HCT116 (cell line): Measurements from ENCODE around the gene STKLD1. TPM values are rescaled to one million over a fixed set of nuclear protein-coding genes. Genes with fewer than 3 reads are reported as not detected.

Source experiments
- ATAC-seq: fragments of 200-7000 bp; cut with Tn5 transposase; 2 replicates; pipeline ENCODE4 v1.9.1; 2020; ENCODE audit warnings: mild to moderate bottlenecking, moderate library complexity
- BruUV-seq: library from RNA; stranded (reverse); fragments of 400-500 nt; replicated peaks from 2 replicates; lab custom pipeline; 2021; lab: Mats Ljungman, UMichigan
- CTCF ChIA-PET: fragments of 300-600 bp; sonication (Branson Sonifier 250); formaldehyde crosslinking; loops from one replicate; lab custom pipeline; 2021; ENCODE audit warnings: antibody characterized with exemption; lab: Charles Lee
- POLR2A ChIA-PET: fragments of 300-600, 350-600 bp; sonication (Branson Sonifier 250); formaldehyde crosslinking; loops from one replicate; lab custom pipeline; 2021; ENCODE audit warnings: antibody characterized with exemption; lab: Charles Lee
- RAD21 ChIA-PET, 2 experiments: fragments of 300-600 bp; sonication (Branson Sonifier 250); formaldehyde crosslinking; loops; one replicate each; lab custom pipeline; 2023; ENCODE audit warnings: low total read pairs in 2 of 2; ENCODE audit not compliant: uncharacterized antibody in 2 of 2, unreplicated experiment in 2 of 2, low non-redundant PET in 1 of 2; lab: Charles Lee
- DNase-seq: peaks from one replicate; pipeline ENCODE4 v3.0.0-alpha.2; 2010; ENCODE audit warnings: low read depth, low spot score
- H2AFZ ChIP-seq: fragments of 200-600 bp; shearing (Covaris generic), sonication (generic); 2 replicates; pipeline ENCODE4 v1.6.1; 2017; ENCODE audit warnings: low read depth, mixed run types, mixed read lengths, antibody characterized with exemption, low read length; ENCODE audit not compliant: poor library complexity, severe bottlenecking
- H3K27ac ChIP-seq: 2 replicates; pipeline ENCODE4 v1.5.1; 2012; ENCODE audit warnings: low read depth, low read length
- H3K27me3 ChIP-seq: fragments of 200-600 bp; sonication (generic); 2 replicates; pipeline ENCODE4 v1.6.1; 2016; ENCODE audit warnings: mixed run types, low read length, mixed read lengths; ENCODE audit not compliant: insufficient read depth
- H3K36me3 ChIP-seq, 2 experiments: fragments of 200-500 bp in 1 of 2; fragments of 200-600 bp in 1 of 2; sonication (Bioruptor generic) in 1 of 2; sonication (generic) in 1 of 2; 2 replicates each; pipeline versions ENCODE4 v1.5.1 to v1.6.1; 2014 to 2016; ENCODE audit warnings: low read length in 2 of 2, inconsistent platforms in 1 of 2, mixed read lengths in 1 of 2, mixed run types in 1 of 2; ENCODE audit not compliant: insufficient read depth in 2 of 2, control insufficient read depth in 1 of 2
- H3K4me1 ChIP-seq, 2 experiments: fragments of 200-600 bp in 1 of 2; sonication (generic) in 1 of 2; 2 replicates each; pipeline versions ENCODE4 v1.5.1 to v1.6.1; 2012 to 2017; ENCODE audit warnings: low read length in 2 of 2, inconsistent platforms in 1 of 2, mild to moderate bottlenecking in 1 of 2, mixed read lengths in 1 of 2, mixed run types in 1 of 2, moderate library complexity in 1 of 2; ENCODE audit not compliant: insufficient read depth in 2 of 2, control insufficient read depth in 1 of 2
- H3K4me2 ChIP-seq: fragments of 200-600 bp; sonication (generic); 2 replicates; pipeline ENCODE4 v1.6.1; 2017; ENCODE audit warnings: mixed run types, low read length, mixed read lengths
- H3K4me3 ChIP-seq, 2 experiments: fragments of 200-600 bp in 1 of 2; sonication (generic) in 1 of 2; replicated peaks in 1 of 2; 2 replicates each; pipeline ENCODE4 v1.5.1; 2011 to 2016; ENCODE audit warnings: low read length in 2 of 2, control low read depth in 1 of 2, low read depth in 1 of 2, mild to moderate bottlenecking in 1 of 2, mixed read lengths in 1 of 2, mixed run types in 1 of 2
- H3K79me2 ChIP-seq: fragments of 200-600 bp; sonication (generic); 2 replicates; pipeline ENCODE4 v1.6.1; 2017; ENCODE audit warnings: mild to moderate bottlenecking, mixed run types, low read length, moderate library complexity, mixed read lengths; ENCODE audit not compliant: insufficient read depth
- H3K9ac ChIP-seq: fragments of 200-600 bp; sonication (generic); 2 replicates; pipeline ENCODE4 v1.6.1; 2016; ENCODE audit warnings: low read length, mixed read lengths
- H3K9me2 ChIP-seq: fragments of 200-600 bp; sonication (generic), shearing (Covaris generic); 2 replicates; pipeline ENCODE4 v1.6.1; 2017; ENCODE audit warnings: mixed run types, mild to moderate bottlenecking, moderate library complexity; ENCODE audit not compliant: insufficient read depth
- H3K9me3 ChIP-seq, 2 experiments: fragments of 200-500 bp in 1 of 2; fragments of 200-600 bp in 1 of 2; sonication (Bioruptor generic) in 1 of 2; sonication (generic) in 1 of 2; 2 replicates each; pipeline ENCODE4 v1.6.1; 2014 to 2017; ENCODE audit warnings: low read length in 2 of 2, mixed read lengths in 2 of 2, inconsistent platforms in 1 of 2, low read depth in 1 of 2, mild to moderate bottlenecking in 1 of 2, mixed run types in 1 of 2, moderate library complexity in 1 of 2; ENCODE audit not compliant: control insufficient read depth in 1 of 2, insufficient read depth in 1 of 2
- H4K20me1 ChIP-seq: fragments of 200-600 bp; sonication (generic), shearing (Covaris generic); 2 replicates; pipeline ENCODE4 v1.6.1; 2017; ENCODE audit warnings: mixed run types, mild to moderate bottlenecking, moderate library complexity; ENCODE audit not compliant: insufficient read depth
- CBX3 ChIP-seq: IDR thresholded peaks from 2 replicates; pipeline ENCODE4 v1.6.1; 2012; ENCODE audit warnings: low read depth
- ELF1 ChIP-seq: IDR thresholded peaks from 2 replicates; pipeline ENCODE4 v1.6.1; 2012; ENCODE audit warnings: low read depth, borderline replicate concordance
- EZH2phosphoT487 ChIP-seq: fragments of 200-600 bp; IDR thresholded peaks from 2 replicates; pipeline ENCODE4 v1.6.1; 2018; ENCODE audit warnings: antibody characterized with exemption, borderline replicate concordance
- JUND ChIP-seq: IDR thresholded peaks from 2 replicates; pipeline ENCODE4 v1.6.1; 2012
- MAX ChIP-seq: IDR thresholded peaks from 2 replicates; pipeline ENCODE4 v1.6.1; 2012
- POLR2A ChIP-seq: IDR thresholded peaks from 2 replicates; pipeline ENCODE4 v1.7.0; 2011; ENCODE audit warnings: borderline replicate concordance; ENCODE audit not compliant: insufficient read depth, insufficient read length; ENCODE audit errors: extremely low read depth
- RAD21 ChIP-seq: IDR thresholded peaks from 2 replicates; pipeline ENCODE4 v1.6.1; 2012; ENCODE audit warnings: low read depth, mild to moderate bottlenecking
- ZBTB33 ChIP-seq: IDR thresholded peaks from 2 replicates; pipeline ENCODE4 v1.6.1; 2011; ENCODE audit warnings: mild to moderate bottlenecking, low read length, moderate library complexity; ENCODE audit not compliant: insufficient replicate concordance; ENCODE audit errors: extremely low read depth
- ZFX ChIP-seq: fragments of 450-650 bp; IDR thresholded peaks from 2 replicates; pipeline ENCODE4 v1.6.1; 2017
- intact Hi-C: fragments of 100-400 bp; cut with micrococcal nuclease; formaldehyde crosslinking; loops from 2 replicates; pipeline ENCODE4 v1.10.0; 2022
- total RNA-seq: library from RNA; stranded (reverse); gene quantifications from one replicate; pipeline ENCODE4 v1.2.1, GENCODE V29; 2021; ENCODE audit not compliant: unreplicated experiment
- TF ChIP-seq, protein P1 (sequence below): IDR thresholded peaks from 2 replicates; pipeline ENCODE4 v1.6.1; 2012; ENCODE audit warnings: low read depth
- TF ChIP-seq, protein P2 (sequence below), 3 experiments: fragments of 200-600 bp in 1 of 3; sonication (generic) in 1 of 3; IDR thresholded peaks in 2 of 3; conservative IDR thresholded peaks in 1 of 3; 2 replicates each; pipeline ENCODE4 v1.5.1; 2012 to 2017; ENCODE audit warnings: low read depth in 2 of 3, low read length in 2 of 3, antibody characterized with exemption in 1 of 3, borderline replicate concordance in 1 of 3, control low read depth in 1 of 3, mild to moderate bottlenecking in 1 of 3, mixed read lengths in 1 of 3, mixed run types in 1 of 3, moderate library complexity in 1 of 3; ENCODE audit not compliant: insufficient read depth in 1 of 3

The STKLD1 gene
- total RNA-seq, 1 experiment from 2014 or later, result 0.37 TPM

- H3K27ac ChIP-seq, result no peak overlapping the region
- H3K27me3 ChIP-seq, result no peaks in the 10 kb centered on the region
- H3K79me2 ChIP-seq, result peaks cover 62% of the 10 kb centered on the region
- intact Hi-C loops, result loop anchor here (5.0 to 10.0 kb wide), 2 partner anchors 133 to 640 kb away; partner anchors contain the start of gene VAV2
- peaks cover 10% of the 10 kb centered on the region; the same call in 1 of the 2 replicates for H4K20me1 ChIP-seq
- RAD21 ChIA-PET, result interaction anchor here in 1 of 2 experiments (0.6 kb wide), 1 partner anchor 48 kb away, joined by 4 read pairs; no protein-coding TSS in a partner anchor
- no peak for DNase-seq
- H3K4me1 ChIP-seq, result peaks cover 7 to 29% of the 10 kb centered on the region in 2 experiments; a peak in 3 of 4 replicates
- H3K9me2 ChIP-seq, result no peaks in the 10 kb centered on the region
- H3K36me3 ChIP-seq, result peaks cover 25 to 41% of the 10 kb centered on the region in 2 experiments
- no peaks in the 10 kb centered on the region for H3K9me3 ChIP-seq
- POLR2A ChIA-PET, result no interaction called here
- peak overlapping the region in 1 of 2 experiments; percentile 96; a peak in 3 of 4 replicates for H3K4me3 ChIP-seq
- ATAC-seq, result no peak
- TF ChIP-seq CBX3 (no peak), JUND (no peak), EZH2phosphoT487 (no peak), ZFX (no peak), ELF1 (no peak), RAD21 (no peak), ZBTB33 (no peak), MAX (no peak), POLR2A (no peak)
- TF ChIP-seq, protein P1, sequence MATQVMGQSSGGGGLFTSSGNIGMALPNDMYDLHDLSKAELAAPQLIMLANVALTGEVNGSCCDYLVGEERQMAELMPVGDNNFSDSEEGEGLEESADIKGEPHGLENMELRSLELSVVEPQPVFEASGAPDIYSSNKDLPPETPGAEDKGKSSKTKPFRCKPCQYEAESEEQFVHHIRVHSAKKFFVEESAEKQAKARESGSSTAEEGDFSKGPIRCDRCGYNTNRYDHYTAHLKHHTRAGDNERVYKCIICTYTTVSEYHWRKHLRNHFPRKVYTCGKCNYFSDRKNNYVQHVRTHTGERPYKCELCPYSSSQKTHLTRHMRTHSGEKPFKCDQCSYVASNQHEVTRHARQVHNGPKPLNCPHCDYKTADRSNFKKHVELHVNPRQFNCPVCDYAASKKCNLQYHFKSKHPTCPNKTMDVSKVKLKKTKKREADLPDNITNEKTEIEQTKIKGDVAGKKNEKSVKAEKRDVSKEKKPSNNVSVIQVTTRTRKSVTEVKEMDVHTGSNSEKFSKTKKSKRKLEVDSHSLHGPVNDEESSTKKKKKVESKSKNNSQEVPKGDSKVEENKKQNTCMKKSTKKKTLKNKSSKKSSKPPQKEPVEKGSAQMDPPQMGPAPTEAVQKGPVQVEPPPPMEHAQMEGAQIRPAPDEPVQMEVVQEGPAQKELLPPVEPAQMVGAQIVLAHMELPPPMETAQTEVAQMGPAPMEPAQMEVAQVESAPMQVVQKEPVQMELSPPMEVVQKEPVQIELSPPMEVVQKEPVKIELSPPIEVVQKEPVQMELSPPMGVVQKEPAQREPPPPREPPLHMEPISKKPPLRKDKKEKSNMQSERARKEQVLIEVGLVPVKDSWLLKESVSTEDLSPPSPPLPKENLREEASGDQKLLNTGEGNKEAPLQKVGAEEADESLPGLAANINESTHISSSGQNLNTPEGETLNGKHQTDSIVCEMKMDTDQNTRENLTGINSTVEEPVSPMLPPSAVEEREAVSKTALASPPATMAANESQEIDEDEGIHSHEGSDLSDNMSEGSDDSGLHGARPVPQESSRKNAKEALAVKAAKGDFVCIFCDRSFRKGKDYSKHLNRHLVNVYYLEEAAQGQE, result no peak
- TF ChIP-seq, protein P2, sequence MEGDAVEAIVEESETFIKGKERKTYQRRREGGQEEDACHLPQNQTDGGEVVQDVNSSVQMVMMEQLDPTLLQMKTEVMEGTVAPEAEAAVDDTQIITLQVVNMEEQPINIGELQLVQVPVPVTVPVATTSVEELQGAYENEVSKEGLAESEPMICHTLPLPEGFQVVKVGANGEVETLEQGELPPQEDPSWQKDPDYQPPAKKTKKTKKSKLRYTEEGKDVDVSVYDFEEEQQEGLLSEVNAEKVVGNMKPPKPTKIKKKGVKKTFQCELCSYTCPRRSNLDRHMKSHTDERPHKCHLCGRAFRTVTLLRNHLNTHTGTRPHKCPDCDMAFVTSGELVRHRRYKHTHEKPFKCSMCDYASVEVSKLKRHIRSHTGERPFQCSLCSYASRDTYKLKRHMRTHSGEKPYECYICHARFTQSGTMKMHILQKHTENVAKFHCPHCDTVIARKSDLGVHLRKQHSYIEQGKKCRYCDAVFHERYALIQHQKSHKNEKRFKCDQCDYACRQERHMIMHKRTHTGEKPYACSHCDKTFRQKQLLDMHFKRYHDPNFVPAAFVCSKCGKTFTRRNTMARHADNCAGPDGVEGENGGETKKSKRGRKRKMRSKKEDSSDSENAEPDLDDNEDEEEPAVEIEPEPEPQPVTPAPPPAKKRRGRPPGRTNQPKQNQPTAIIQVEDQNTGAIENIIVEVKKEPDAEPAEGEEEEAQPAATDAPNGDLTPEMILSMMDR (IDR thresholded peaks at IDR 0.05 in 2 of 3, conservative IDR thresholded peaks at IDR 0.05 in 1 of 3; ENCODE audit: borderline replicate concordance in 1 of 3, insufficient read depth in 1 of 3, low read depth in 2 of 3, low read length in 2 of 3), result no peak
- TF ChIP-seq, all 23 proteins: peak for 0
- BruUV-seq, result no TSS peak
- Histone ChIP-seq H3K4me2 (peak overlapping the region; percentile 84), H3K9ac (no peak overlapping the region), H2AFZ (no peak overlapping the region)
- CTCF ChIA-PET, result interaction anchor here (1.1 kb wide), 1 partner anchor 169 kb away, joined by 4 read pairs; no protein-coding TSS in a partner anchor
Observed at GRCh38 chr9:133354766-133355165, 21.4 kb upstream of the STKLD1 start.
